Cardiac fibroblast (primary cell): ENCODE data around the gene PKHD1.

ENCODE experiments used
- DNase-seq, 2 donors: peaks; one replicate each; pipeline versions ENCODE4 v3.0.0 to v3.0.0-alpha.2; 2010; ENCODE audit warnings: low read depth in 2 of 2
- H3K4me3 ChIP-seq, 2 donors: replicated peaks in 1 of 2; 1 replicate in 1 of 2; 2 replicates in 1 of 2; pipeline ENCODE4 v1.5.1; 2011; ENCODE audit warnings: low read depth in 2 of 2, low read length in 2 of 2, mild to moderate bottlenecking in 2 of 2, moderate library complexity in 1 of 2
- TF ChIP-seq, protein P1 (sequence below): IDR thresholded peaks from one replicate; pipeline ENCODE4 v1.5.1; 2011; ENCODE audit warnings: low read depth, mild to moderate bottlenecking, low read length, inconsistent platforms

PKHD1 gene

DNA sequence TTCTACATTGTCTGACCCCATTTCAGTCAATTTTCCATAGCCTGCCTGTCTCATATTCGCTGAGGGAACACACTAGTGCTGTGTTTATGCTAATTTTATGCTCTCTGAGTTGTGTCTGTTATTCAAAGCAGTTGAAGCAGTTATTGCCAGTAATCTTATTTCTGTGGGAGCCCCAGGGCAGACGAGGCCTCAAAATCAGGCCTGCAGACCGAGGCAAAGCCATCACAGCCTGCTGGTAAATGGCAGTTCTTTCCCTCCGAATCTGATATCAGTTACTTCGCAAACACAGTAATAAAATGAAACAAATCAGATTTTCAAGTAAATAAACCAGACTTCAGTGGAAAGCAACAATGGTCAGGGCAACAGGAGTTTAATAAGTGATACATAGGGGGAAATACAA, 508.4 kb downstream of the PKHD1 start:
- H3K4me3 ChIP-seq = no peak overlapping the region
- TF ChIP-seq, protein P1, sequence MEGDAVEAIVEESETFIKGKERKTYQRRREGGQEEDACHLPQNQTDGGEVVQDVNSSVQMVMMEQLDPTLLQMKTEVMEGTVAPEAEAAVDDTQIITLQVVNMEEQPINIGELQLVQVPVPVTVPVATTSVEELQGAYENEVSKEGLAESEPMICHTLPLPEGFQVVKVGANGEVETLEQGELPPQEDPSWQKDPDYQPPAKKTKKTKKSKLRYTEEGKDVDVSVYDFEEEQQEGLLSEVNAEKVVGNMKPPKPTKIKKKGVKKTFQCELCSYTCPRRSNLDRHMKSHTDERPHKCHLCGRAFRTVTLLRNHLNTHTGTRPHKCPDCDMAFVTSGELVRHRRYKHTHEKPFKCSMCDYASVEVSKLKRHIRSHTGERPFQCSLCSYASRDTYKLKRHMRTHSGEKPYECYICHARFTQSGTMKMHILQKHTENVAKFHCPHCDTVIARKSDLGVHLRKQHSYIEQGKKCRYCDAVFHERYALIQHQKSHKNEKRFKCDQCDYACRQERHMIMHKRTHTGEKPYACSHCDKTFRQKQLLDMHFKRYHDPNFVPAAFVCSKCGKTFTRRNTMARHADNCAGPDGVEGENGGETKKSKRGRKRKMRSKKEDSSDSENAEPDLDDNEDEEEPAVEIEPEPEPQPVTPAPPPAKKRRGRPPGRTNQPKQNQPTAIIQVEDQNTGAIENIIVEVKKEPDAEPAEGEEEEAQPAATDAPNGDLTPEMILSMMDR = no peak
- DNase-seq = no peak

DNA sequence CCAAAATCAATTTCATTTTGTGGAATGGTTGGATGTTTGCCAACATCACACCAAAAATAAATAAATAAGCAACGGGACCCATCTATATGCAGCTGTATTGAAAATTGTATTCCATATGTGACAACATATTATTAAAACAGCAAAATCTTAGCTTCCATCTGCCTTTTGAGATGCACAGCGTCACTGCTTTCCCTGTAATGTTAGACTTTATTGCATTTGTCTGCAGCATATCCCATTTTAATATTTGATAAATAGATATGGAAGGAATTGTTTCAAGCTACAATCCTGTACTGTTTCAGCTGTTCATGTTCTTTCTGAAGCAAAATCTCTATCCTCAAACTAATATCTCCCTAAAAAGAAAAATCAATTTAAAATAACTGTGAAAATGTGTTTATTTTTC, 509.1 kb downstream of the PKHD1 start:
- DNase-seq = no peak
- no peak overlapping the region for H3K4me3 ChIP-seq
- TF ChIP-seq, protein P1 = no peak

DNA sequence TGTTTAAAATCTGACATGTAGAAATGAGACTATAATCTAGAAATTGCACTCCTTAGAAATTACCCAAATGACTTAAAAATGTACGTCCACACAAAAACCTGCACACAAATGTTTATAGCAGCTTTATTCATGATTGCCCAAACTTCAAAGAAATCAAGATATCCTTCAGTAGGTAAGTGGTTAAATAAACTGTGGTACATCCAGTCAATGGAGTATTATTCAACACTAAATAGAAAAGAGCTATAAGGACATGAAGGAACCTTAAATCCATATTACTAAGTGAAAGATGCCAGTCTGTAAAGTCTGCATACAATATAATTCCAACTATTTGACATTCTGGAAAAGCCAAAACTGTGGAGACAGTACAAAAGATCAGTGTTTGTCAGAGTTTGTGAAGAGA, 513.4 kb downstream of the PKHD1 start:
- no peak overlapping the region for H3K4me3 ChIP-seq
- TF ChIP-seq, protein P1 = no peak
- DNase-seq = no peak

DNA sequence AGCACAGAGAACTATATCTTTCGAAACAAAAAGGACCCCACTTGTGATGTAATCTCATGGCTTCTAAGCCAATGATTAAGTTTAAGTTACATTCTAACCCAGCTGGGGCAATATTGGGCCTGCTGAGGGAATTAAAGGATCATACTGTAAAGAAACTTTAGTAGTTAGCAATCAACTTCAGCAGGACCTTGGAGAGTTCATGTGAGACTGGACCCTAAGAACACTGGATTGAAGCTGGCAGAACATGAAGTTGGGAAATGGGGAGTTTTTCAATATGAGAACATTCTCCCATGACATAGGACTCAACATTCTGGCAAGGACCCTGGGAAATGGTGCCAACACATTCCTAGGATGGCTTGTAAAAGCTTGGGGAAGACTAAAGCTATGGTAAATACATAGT, 516.2 kb downstream of the PKHD1 start:
- DNase-seq = no peak
- H3K4me3 ChIP-seq = no peak overlapping the region
- TF ChIP-seq, protein P1 = no peak

DNA sequence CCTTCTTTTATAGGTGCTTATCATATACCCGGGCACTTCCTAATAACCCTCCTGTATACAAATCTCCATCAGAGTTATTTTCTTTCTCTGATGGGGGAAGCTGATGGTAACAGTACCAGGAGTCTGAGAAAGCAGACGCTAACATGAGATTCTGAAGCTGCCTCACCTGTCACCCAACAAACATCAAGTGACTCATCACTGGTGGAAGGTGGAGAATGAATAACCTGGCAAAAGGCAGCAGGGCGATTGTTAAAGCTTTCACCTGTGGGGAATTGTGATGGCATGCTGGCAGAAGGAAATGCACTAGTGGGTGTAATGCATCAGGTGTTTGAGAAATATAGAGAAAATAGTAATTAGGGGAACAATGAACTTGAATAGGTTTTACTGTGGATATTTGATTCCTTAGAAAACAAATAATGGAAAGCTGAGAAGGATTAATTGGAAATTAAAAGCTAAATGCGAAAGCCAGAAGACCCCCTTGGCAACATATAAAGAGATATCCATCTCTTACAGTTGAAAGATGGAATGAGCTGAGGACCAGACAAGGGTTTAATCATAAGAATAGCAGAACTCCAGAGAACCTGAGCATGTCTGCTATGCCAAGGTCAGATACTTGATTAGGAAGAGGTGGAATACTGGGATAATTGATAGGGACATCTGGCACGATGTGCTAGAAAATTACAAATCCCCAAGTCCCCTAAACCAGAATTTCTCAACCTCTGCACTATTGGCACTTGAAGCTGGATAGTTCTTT, 517.1 kb downstream of the PKHD1 start:
- TF ChIP-seq, protein P1 = no peak
- H3K4me3 ChIP-seq = no peak overlapping the region
- DNase-seq = no peak

DNA sequence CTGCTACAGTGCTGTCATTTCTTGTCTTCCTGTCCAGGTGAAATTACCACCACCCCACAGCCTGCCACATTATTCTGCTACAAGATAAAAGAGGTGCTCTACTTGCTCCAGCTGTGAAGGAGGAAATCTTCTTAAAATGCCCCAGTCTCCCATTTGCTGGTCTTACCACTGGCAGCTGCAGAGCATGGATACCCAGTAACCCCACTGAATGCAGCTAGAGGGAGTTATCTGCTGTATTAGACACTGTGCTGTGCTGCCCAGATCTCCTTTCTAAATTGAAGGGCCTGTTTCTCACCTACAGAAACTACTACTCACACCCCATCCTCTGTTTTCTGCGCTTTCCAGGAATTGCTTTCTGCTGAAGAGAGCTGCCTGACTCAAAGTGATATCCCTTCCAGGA, 517.8 kb downstream of the PKHD1 start:
- H3K4me3 ChIP-seq = no peak overlapping the region
- TF ChIP-seq, protein P1 = no peak
- no peak for DNase-seq

DNA sequence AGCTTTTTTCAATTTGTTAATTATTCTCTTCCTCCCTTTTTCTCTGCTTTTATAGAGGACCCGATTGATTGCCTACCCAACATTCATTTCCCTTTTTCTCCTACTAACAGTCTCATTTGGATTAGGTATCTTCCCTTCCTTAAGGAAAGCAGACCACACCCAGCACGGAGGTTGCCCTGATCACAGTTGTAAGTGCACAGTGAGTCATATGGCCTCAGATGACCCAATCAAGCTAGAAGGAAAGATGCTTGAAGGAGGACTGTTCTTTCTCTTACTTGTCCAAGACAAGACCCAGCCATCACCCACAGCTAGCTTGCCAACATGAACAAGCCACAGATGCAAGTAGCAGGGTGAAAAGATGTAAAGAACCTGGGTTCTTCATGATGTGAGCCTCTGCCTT, 518.6 kb downstream of the PKHD1 start:
- DNase-seq = no peak
- H3K4me3 ChIP-seq = no peak overlapping the region
- TF ChIP-seq, protein P1 = no peak
